ENCODE data around the gene ZNF358.
"Not testable (repeated sequence)": the region's sequence is repeated elsewhere in the genome, so short reads cannot be mapped to it uniquely, and the experiment has no call there.

The ZNF358 gene

GRCh38 chr19:7521551-7522071 lies 5.7 kb downstream of the ZNF358 start:
- DNase-seq, result no peak

- DNase-seq, result peak; percentile 97
Observed at GRCh38 chr19:7522072-7522922, 6.4 kb downstream of the ZNF358 start, which contains the start of gene MCOLN1. TSS of gene MCOLN1 (plus strand) at chr19:7522624. CDS start at chr19:7522751, 127 bp downstream.

- DNase-seq, result no peak
Observed at GRCh38 chr19:7522923-7523667, 7.2 kb downstream of the ZNF358 start.

GRCh38 chr19:7524523-7524922 lies 8.6 kb downstream of the ZNF358 start:
- no peak for DNase-seq

GRCh38 chr19:7524992-7525739 lies 9.3 kb downstream of the ZNF358 start:
- no peak for DNase-seq

- no peak for DNase-seq
Observed at GRCh38 chr19:7526059-7526929, 10.4 kb downstream of the ZNF358 start.

GRCh38 chr19:7527516-7528191 lies 11.8 kb downstream of the ZNF358 start:
- no peak for DNase-seq

GRCh38 chr19:7528192-7528519 lies 12.3 kb downstream of the ZNF358 start:
- no peak for DNase-seq

GRCh38 chr19:7528522-7529245 lies 12.8 kb downstream of the ZNF358 start:
- DNase-seq, result no peak

- no peak for DNase-seq
Observed at GRCh38 chr19:7529246-7529600, 13.3 kb downstream of the ZNF358 start.

- no peak for DNase-seq
Observed at GRCh38 chr19:7529610-7530490, 13.9 kb downstream of the ZNF358 start.

GRCh38 chr19:7533281-7533885 lies 17.5 kb downstream of the ZNF358 start:
- no peak for DNase-seq

GRCh38 chr19:7533925-7534480 lies 18.1 kb downstream of the ZNF358 start:
- peak; percentile 87 for DNase-seq

- DNase-seq, result no peak
Observed at GRCh38 chr19:7534531-7535046, 18.7 kb downstream of the ZNF358 start.

- peak; percentile 89 for DNase-seq
Observed at GRCh38 chr19:7535047-7535997, 19.4 kb downstream of the ZNF358 start, which contains the start of gene PNPLA6. TSS of gene PNPLA6 (plus strand) at chr19:7535717. CDS start at chr19:7535789, 72 bp downstream.

GRCh38 chr19:7535998-7536695 lies 20.2 kb downstream of the ZNF358 start:
- DNase-seq, result no peak

- DNase-seq, result not testable (repeated sequence)
Observed at GRCh38 chr19:7538990-7539389, 23.1 kb downstream of the ZNF358 start.
